OCI-LY7 (cell line): ENCODE measurements around the gene SCG3.

Experiments used
- EZH2phosphoT487 ChIP-seq: fragments of 200-600 bp; sonication (generic); IDR thresholded peaks from 2 replicates; pipeline ENCODE4 v1.6.1; 2018; ENCODE audit warnings: low read depth, borderline replicate concordance, mild to moderate bottlenecking, mixed run types, antibody characterized with exemption, low read length, moderate library complexity, mixed read lengths
- TF ChIP-seq, protein P1 (sequence below): fragments of 200-600 bp; sonication (generic); conservative IDR thresholded peaks from 2 replicates; pipeline ENCODE4 v1.5.1; 2014; ENCODE audit warnings: mild to moderate bottlenecking, antibody characterized with exemption, low read length, moderate library complexity, mixed read lengths

- TF ChIP-seq, protein P1, sequence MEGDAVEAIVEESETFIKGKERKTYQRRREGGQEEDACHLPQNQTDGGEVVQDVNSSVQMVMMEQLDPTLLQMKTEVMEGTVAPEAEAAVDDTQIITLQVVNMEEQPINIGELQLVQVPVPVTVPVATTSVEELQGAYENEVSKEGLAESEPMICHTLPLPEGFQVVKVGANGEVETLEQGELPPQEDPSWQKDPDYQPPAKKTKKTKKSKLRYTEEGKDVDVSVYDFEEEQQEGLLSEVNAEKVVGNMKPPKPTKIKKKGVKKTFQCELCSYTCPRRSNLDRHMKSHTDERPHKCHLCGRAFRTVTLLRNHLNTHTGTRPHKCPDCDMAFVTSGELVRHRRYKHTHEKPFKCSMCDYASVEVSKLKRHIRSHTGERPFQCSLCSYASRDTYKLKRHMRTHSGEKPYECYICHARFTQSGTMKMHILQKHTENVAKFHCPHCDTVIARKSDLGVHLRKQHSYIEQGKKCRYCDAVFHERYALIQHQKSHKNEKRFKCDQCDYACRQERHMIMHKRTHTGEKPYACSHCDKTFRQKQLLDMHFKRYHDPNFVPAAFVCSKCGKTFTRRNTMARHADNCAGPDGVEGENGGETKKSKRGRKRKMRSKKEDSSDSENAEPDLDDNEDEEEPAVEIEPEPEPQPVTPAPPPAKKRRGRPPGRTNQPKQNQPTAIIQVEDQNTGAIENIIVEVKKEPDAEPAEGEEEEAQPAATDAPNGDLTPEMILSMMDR = no peak
- no peak for TF ChIP-seq EZH2phosphoT487
Measured at GRCh38 chr15:51699373-51699772, 18.1 kb downstream of the SCG3 start.
